Bronchial epithelial cell (primary cell): ENCODE data around the gene MAGI2. TPM values are rescaled to one million over a fixed set of nuclear protein-coding genes. Genes with fewer than 3 reads are reported as not detected.

Experiments
- DNase-seq: peaks from one replicate; pipeline ENCODE4 v3.0.0-alpha.2; 2010; ENCODE audit warnings: low read depth
- FAIRE-seq: peaks from 2 replicates; lab custom pipeline; 2011; peaks lifted over from hg19 to GRCh38; lab: Jason Lieb, UNC
- H3K27me3 ChIP-seq: 2 replicates; pipeline ENCODE4 v1.5.1; 2011; ENCODE audit warnings: low read length; ENCODE audit not compliant: control insufficient read depth, insufficient read depth
- H3K36me3 ChIP-seq: 2 replicates; pipeline ENCODE4 v1.5.1; 2011; ENCODE audit warnings: low read length; ENCODE audit not compliant: control insufficient read depth, insufficient read depth
- H3K4me3 ChIP-seq: 2 replicates; pipeline ENCODE4 v1.5.1; 2011; ENCODE audit warnings: mild to moderate bottlenecking, low read depth, low read length, control low read depth
- total RNA-seq: library from RNA; depleted of rRNA; stranded (reverse); fragments of >200 nt; gene quantifications from 2 replicates; pipeline ENCODE4 v1.2.1, GENCODE V29; 2014
- TF ChIP-seq, protein P1 (sequence below): IDR thresholded peaks from 2 replicates; pipeline ENCODE4 v1.5.1; 2011; ENCODE audit warnings: mild to moderate bottlenecking, moderate library complexity, low read length, control low read depth, inconsistent platforms; ENCODE audit not compliant: insufficient read depth, severe bottlenecking

MAGI2 gene
- total RNA-seq, 1 donor from 2014 or later: 2.6 TPM

DNA sequence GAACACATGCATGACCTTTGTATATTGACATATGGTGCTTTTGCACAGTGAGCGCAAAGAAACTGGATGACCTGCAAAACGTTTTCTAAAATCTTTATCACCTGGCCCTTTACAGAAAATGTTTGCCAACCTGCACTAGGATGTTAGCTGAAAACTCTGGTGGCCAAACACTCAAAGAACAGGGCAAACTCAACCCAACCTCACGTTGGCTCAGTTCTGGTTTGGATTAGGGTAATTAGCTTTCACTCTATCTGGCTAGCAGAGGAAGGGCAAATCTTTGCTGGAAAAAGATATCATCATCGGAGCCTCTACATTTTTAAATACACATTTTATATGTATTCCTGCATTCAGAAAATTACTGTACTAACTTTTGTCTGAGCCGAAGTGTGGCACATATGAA, 966.0 kb downstream of the MAGI2 start:
- DNase-seq (no peak), FAIRE-seq (no peak)
- no peaks in the 10 kb centered on the region for H3K36me3 ChIP-seq
- no peak overlapping the region for H3K4me3 ChIP-seq
- H3K27me3 ChIP-seq: no peaks in the 10 kb centered on the region
- TF ChIP-seq, protein P1, sequence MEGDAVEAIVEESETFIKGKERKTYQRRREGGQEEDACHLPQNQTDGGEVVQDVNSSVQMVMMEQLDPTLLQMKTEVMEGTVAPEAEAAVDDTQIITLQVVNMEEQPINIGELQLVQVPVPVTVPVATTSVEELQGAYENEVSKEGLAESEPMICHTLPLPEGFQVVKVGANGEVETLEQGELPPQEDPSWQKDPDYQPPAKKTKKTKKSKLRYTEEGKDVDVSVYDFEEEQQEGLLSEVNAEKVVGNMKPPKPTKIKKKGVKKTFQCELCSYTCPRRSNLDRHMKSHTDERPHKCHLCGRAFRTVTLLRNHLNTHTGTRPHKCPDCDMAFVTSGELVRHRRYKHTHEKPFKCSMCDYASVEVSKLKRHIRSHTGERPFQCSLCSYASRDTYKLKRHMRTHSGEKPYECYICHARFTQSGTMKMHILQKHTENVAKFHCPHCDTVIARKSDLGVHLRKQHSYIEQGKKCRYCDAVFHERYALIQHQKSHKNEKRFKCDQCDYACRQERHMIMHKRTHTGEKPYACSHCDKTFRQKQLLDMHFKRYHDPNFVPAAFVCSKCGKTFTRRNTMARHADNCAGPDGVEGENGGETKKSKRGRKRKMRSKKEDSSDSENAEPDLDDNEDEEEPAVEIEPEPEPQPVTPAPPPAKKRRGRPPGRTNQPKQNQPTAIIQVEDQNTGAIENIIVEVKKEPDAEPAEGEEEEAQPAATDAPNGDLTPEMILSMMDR: no peak

DNA sequence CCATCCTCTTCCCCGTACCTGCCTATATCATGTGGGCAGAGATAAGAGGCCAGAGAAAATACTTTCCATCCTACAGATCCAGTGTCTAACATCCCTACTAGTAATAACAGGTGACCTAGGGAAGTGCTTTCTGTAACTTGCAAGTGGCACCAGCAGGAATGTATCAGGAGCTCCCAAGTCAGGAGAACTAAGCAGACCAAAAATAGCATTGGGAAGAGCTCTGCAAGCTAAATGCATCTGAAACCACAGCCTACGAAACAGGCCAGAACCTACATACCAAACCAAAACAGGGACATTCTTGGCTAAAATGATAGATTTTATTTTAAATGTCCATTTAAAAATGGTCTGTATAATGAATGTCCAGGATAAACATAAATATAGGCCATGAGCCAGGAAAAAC, 974.1 kb downstream of the MAGI2 start:
- TF ChIP-seq, protein P1: no peak
- no peak for FAIRE-seq

DNA sequence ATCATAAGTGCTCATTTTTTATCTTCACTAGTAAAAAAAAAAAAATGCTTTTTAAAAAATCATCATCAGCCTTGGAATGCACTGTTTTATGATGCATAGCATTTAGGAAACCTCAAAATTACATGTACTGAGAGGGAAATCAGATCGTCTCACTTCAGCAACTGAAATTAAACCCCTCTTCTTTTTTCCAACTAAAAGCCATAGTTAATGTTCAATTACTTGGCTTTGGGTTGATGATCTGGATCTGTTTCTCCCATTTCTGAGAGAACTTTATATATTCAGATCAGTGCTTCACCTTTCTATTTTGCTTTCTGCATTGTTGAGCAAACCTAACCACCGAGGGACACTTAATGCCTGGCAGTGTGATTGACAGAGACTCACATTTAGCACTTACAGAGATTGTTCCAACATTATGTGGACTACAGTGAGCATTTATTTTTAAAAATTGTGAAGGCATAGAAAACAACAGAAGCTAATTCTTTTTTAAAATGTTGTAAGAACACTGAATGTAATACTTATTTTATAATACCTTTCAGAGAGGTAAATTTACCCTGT, 976.5 kb downstream of the MAGI2 start:
- Histone ChIP-seq H3K27me3 (no peaks in the 10 kb centered on the region), H3K4me3 (no peak overlapping the region), H3K36me3 (no peaks in the 10 kb centered on the region)
- FAIRE-seq (no peak), DNase-seq (no peak)
- TF ChIP-seq, protein P1: no peak

More for the DNA sequence above, 974.1 kb downstream of the MAGI2 start:
- H3K4me3 ChIP-seq: no peak overlapping the region
- H3K27me3 ChIP-seq: no peaks in the 10 kb centered on the region
- no peaks in the 10 kb centered on the region for H3K36me3 ChIP-seq
- no peak for DNase-seq

DNA sequence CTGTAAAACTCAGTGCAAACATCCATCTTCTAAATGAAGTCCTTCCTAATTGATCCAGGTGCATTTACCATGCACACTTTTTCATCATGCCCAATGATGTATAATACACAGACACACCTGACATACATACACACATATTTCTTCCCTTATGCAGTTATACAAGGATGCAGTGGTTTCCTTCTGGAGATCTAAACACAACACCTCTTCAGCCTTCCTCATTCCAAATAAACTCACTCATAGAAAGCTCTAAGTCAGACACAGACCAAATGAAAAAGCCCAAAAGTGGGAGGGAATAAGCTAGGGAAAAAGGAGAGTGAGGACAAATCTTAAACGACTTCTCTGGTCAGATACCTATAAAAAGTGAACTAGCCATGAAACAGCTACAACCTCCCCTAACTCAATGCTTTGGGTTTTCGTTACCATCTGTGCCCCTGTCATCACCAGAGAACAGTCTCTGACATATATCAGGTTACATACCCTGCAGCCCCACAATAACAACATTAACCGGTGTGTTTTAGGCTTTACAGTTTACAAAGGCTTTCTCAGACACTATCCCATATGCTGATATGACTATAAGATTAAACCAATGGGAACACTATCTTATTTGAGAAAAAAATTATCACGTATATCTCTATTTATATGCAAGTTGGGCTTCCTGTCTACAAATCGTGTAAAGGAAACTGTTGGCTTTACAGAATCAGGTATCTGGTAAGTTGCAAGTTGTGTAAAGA, 979.7 kb downstream of the MAGI2 start:
- DNase-seq (no peak), FAIRE-seq (no peak)
- Histone ChIP-seq H3K4me3 (no peak overlapping the region), H3K36me3 (no peaks in the 10 kb centered on the region), H3K27me3 (no peaks in the 10 kb centered on the region)
- TF ChIP-seq, protein P1: no peak

DNA sequence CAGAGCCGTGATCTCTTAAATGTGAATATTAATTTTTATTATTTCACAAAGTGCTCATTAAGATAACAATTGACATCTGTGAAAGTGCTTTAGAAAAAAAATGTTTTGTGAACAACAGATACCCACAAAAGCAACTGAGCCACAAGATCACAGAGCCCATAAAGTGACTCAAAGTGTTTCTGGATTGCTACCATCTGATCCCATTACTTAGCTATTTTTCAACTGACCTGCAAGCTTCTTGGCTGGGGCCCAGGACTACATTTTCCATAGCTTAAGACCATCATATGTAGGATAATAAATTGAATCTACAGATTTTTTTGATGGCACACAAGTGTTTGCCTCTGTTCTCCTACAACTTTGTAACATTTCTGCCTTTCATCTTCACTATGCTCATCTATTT, 980.4 kb downstream of the MAGI2 start:
- Histone ChIP-seq H3K4me3 (no peak overlapping the region), H3K27me3 (no peaks in the 10 kb centered on the region), H3K36me3 (no peaks in the 10 kb centered on the region)
- DNase-seq: no peak
- FAIRE-seq: no peak
- TF ChIP-seq, protein P1: no peak
